Mesendoderm (in vitro differentiated cells): Measurements from ENCODE around the gene PLA2G2F.

Experiments used
- DNase-seq: peaks from one replicate; pipeline ENCODE4 v3.0.0; 2013
- H2AK5ac ChIP-seq: 2 replicates; pipeline ENCODE4 v1.6.1; 2013; ENCODE audit warnings: low read length, inconsistent platforms
- H2BK120ac ChIP-seq: 2 replicates; pipeline ENCODE4 v1.6.1; 2013; ENCODE audit warnings: low read depth, mild to moderate bottlenecking, low read length, moderate library complexity, mixed read lengths
- H2BK15ac ChIP-seq: replicated peaks from 2 replicates; pipeline ENCODE4 v1.6.1; 2013; ENCODE audit warnings: low read depth, mild to moderate bottlenecking, moderate library complexity
- H2BK5ac ChIP-seq: 2 replicates; pipeline ENCODE4 v1.6.1; 2013; ENCODE audit warnings: low read length, inconsistent platforms
- H3K18ac ChIP-seq: 2 replicates; pipeline ENCODE4 v1.6.1; 2013; ENCODE audit warnings: mild to moderate bottlenecking, low read length, mixed read lengths
- H3K23ac ChIP-seq: one replicate; pipeline ENCODE4 v1.6.1; 2013; ENCODE audit warnings: low read length
- H3K27ac ChIP-seq: 2 replicates; pipeline ENCODE4 v1.5.1; 2013; ENCODE audit warnings: low read depth, mild to moderate bottlenecking, inconsistent platforms, low read length, moderate library complexity
- H3K27me3 ChIP-seq: 2 replicates; pipeline ENCODE4 v1.6.1; 2013; ENCODE audit warnings: low read length, control low read depth, mild to moderate bottlenecking, inconsistent platforms; ENCODE audit not compliant: insufficient read depth, poor library complexity
- H3K36me3 ChIP-seq: 2 replicates; pipeline ENCODE4 v1.6.1; 2013; ENCODE audit warnings: low read length, inconsistent platforms; ENCODE audit not compliant: control insufficient read depth, insufficient read depth
- H3K4ac ChIP-seq: one replicate; pipeline ENCODE4 v1.6.1; 2013; ENCODE audit warnings: low read depth, mild to moderate bottlenecking, low read length, moderate library complexity
- H3K4me1 ChIP-seq: 2 replicates; pipeline ENCODE4 v1.6.1; 2013; ENCODE audit warnings: low read depth, low read length, inconsistent platforms; ENCODE audit not compliant: control insufficient read depth
- H3K4me2 ChIP-seq: 2 replicates; pipeline ENCODE4 v1.6.1; 2013; ENCODE audit warnings: low read length
- H3K4me3 ChIP-seq: 2 replicates; pipeline ENCODE4 v1.5.1; 2013; ENCODE audit warnings: mild to moderate bottlenecking, low read length
- H3K56ac ChIP-seq: one replicate; pipeline ENCODE4 v1.6.1; 2013; ENCODE audit warnings: low read length
- H3K79me1 ChIP-seq: 2 replicates; pipeline ENCODE4 v1.6.1; 2013; ENCODE audit warnings: low read length, inconsistent platforms
- H3K79me2 ChIP-seq: 2 replicates; pipeline ENCODE4 v1.6.1; 2013; ENCODE audit warnings: mild to moderate bottlenecking, low read length; ENCODE audit not compliant: control insufficient read depth, insufficient read depth
- H3K9ac ChIP-seq: 2 replicates; pipeline ENCODE4 v1.6.1; 2013; ENCODE audit warnings: low read length, inconsistent platforms
- H4K5ac ChIP-seq: one replicate; pipeline ENCODE4 v1.6.1; 2013; ENCODE audit warnings: low read length
- H4K8ac ChIP-seq: one replicate; pipeline ENCODE4 v1.6.1; 2013; ENCODE audit warnings: low read depth, mild to moderate bottlenecking, control low read depth, low read length, moderate library complexity
- WGBS: extraction: QIAGEN DNeasy Blood & Tissue Kit; methylation state at CpG from one replicate; pipeline ENCODE4 v1.1.7; 2013; ENCODE audit warnings: low lambda C conversion rate, missing lambda C conversion rate; ENCODE audit not compliant: insufficient coverage; ENCODE audit errors: extremely low coverage; 5-methylcytosine and 5-hydroxymethylcytosine counted together

PLA2G2F gene

GRCh38 chr1:20147846-20148570 lies 8.9 kb downstream of the PLA2G2F start:
- Histone ChIP-seq H2AK5ac (no peak overlapping the region), H2BK5ac (no peak overlapping the region), H2BK15ac (no peak overlapping the region), H3K23ac (no peak overlapping the region), H3K18ac (no peak overlapping the region), H3K79me2 (no peaks in the 10 kb centered on the region), H3K36me3 (no peaks in the 10 kb centered on the region), H3K27me3 (no peaks in the 10 kb centered on the region), H3K4me2 (no peak overlapping the region), H2BK120ac (no peak overlapping the region), H3K4me3 (no peak overlapping the region), H4K8ac (no peak overlapping the region), H3K27ac (no peak overlapping the region), H3K9ac (no peak overlapping the region), H3K79me1 (no peaks in the 10 kb centered on the region), H3K4me1 (no peaks in the 10 kb centered on the region), H4K5ac (no peak overlapping the region), H3K4ac (no peak overlapping the region), H3K56ac (peak overlapping the region; percentile 42)
- DNase-seq, result no peak
- no CpG with 5 or more reads among the region's 13 CpGs for WGBS

DNA sequence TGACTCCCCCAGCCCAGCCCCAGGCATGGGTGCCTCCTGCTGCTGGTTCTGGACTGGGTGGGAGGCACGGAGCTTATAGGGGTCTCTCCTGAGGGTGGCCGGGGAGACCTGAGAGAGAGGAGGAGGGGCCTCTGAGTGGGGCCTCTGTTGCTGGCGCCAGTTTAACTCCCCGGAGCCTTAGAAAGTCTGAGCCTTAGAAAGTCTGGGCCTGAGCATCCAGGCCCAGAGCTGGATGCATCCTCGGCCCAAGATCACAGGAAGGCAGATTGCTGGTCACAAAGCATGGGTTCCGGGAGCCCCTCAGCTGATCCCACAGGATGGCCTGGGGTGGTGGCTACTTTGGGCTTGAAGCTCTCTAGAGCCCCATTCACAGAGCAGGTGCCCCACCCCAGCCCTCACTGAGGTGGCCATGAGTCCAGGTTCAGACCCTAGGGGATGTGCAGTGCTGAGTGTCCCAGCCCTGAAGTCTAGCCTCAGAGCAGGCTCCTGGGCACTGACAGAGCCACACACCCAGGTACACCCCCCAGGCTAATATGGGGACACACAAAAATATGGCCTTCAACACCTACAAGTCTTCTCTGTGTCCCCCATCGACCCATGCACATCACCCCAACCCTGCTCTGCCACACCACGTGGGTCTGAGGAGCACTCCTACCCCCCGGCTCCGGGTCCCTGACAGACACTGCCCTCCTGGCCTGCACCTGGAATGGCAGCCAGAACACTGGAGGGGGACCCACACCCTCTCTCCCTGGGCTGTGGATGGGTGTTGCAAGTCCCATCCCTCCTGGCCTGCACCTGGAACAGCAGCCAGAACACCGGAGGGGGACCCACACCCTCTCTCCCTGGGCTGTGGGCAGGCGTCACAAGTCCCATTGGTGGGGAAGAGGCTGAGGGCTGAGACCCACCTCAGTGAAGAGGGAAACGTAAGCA lies 9.7 kb downstream of the PLA2G2F start:
- DNase-seq, result no peak

DNA sequence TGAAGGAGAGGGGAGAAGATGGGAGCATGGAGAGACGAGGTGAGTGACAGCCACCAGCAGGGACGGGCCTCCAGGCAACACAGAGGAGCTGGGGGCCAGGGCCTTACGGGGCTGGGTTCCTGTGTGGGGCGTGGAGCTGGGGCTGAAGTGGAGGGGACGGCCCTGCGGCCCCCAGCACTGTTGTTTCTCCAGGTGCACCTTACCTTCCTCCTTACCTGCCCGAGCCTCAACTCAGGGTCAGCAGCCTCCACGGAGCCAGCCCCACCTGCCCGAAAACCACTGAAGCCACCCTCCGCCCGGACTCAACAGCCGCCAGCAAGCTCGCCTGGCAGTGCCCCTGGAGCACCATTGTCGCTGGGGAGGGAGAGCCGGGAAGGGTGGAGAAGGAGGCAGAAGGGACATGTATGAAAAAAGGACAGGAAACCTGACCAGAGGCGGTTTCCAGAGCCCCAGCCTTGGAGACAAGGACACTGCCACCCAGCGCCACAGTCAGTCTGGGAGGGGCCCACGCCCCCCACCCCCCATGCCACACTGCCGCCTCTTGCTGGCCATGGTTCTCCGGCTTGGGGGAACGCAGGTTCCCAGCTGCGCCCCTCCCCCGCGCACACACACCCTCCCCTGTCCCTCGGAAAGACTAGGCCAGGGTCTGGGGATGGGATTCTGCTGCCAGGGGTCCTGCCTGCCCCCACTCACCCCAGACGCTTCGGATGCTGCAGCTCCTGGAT lies 10.6 kb downstream of the PLA2G2F start:
- Histone ChIP-seq H3K79me1 (no peaks in the 10 kb centered on the region), H2AK5ac (no peak overlapping the region), H3K4me2 (no peak overlapping the region), H3K4ac (no peak overlapping the region), H3K23ac (no peak overlapping the region), H3K27ac (no peak overlapping the region), H2BK15ac (no peak overlapping the region), H3K4me1 (no peaks in the 10 kb centered on the region), H3K18ac (no peak overlapping the region), H4K8ac (no peak overlapping the region), H3K4me3 (no peak overlapping the region), H2BK5ac (no peak overlapping the region), H4K5ac (no peak overlapping the region), H3K36me3 (no peaks in the 10 kb centered on the region), H2BK120ac (no peak overlapping the region), H3K56ac (no peak overlapping the region), H3K9ac (no peak overlapping the region), H3K27me3 (no peaks in the 10 kb centered on the region), H3K79me2 (no peaks in the 10 kb centered on the region)
- no CpG with 5 or more reads among the region's 27 CpGs for WGBS
- DNase-seq, result no peak

More for the DNA sequence above, 9.7 kb downstream of the PLA2G2F start:
- H2BK5ac ChIP-seq, result no peak overlapping the region
- H3K4me3 ChIP-seq, result no peak overlapping the region
- H3K18ac ChIP-seq, result no peak overlapping the region
- WGBS, result no CpG with 5 or more reads among the region's 13 CpGs
- H3K9ac ChIP-seq, result no peak overlapping the region
- H2BK15ac ChIP-seq, result no peak overlapping the region
- no peaks in the 10 kb centered on the region for H3K79me1 ChIP-seq
- H3K56ac ChIP-seq, result no peak overlapping the region
- H3K27ac ChIP-seq, result no peak overlapping the region
- no peaks in the 10 kb centered on the region for H3K79me2 ChIP-seq
- no peaks in the 10 kb centered on the region for H3K36me3 ChIP-seq
- no peaks in the 10 kb centered on the region for H3K27me3 ChIP-seq
- H3K4me1 ChIP-seq, result no peaks in the 10 kb centered on the region
- no peak overlapping the region for H3K4me2 ChIP-seq
- no peak overlapping the region for H2AK5ac ChIP-seq
- no peak overlapping the region for H2BK120ac ChIP-seq
- H3K4ac ChIP-seq, result no peak overlapping the region
- H4K8ac ChIP-seq, result no peak overlapping the region
- H4K5ac ChIP-seq, result no peak overlapping the region
- H3K23ac ChIP-seq, result no peak overlapping the region

- no peak overlapping the region for H2AK5ac ChIP-seq
- no peak overlapping the region for H3K18ac ChIP-seq
- DNase-seq, result no peak
- H2BK15ac ChIP-seq, result no peak overlapping the region
- H3K4me1 ChIP-seq, result no peaks in the 10 kb centered on the region
- no peak overlapping the region for H3K23ac ChIP-seq
- H3K9ac ChIP-seq, result no peak overlapping the region
- H2BK5ac ChIP-seq, result no peak overlapping the region
- H3K79me1 ChIP-seq, result no peaks in the 10 kb centered on the region
- no peak overlapping the region for H4K5ac ChIP-seq
- no peak overlapping the region for H3K27ac ChIP-seq
- no peak overlapping the region for H3K4ac ChIP-seq
- H3K4me2 ChIP-seq, result no peak overlapping the region
- H2BK120ac ChIP-seq, result no peak overlapping the region
- H3K27me3 ChIP-seq, result no peaks in the 10 kb centered on the region
- no CpG with 5 or more reads among the region's 8 CpGs for WGBS
- no peak overlapping the region for H3K56ac ChIP-seq
- H3K79me2 ChIP-seq, result no peaks in the 10 kb centered on the region
- H3K4me3 ChIP-seq, result no peak overlapping the region
- no peaks in the 10 kb centered on the region for H3K36me3 ChIP-seq
- no peak overlapping the region for H4K8ac ChIP-seq
Measured at GRCh38 chr1:20150326-20150705, 11.2 kb downstream of the PLA2G2F start.

- Histone ChIP-seq H3K4me3 (no peak overlapping the region), H3K79me1 (no peaks in the 10 kb centered on the region), H3K27me3 (no peaks in the 10 kb centered on the region), H3K4me2 (no peak overlapping the region), H3K9ac (no peak overlapping the region), H3K56ac (no peak overlapping the region), H3K79me2 (no peaks in the 10 kb centered on the region), H3K18ac (no peak overlapping the region), H4K8ac (no peak overlapping the region), H3K4ac (no peak overlapping the region), H2BK120ac (no peak overlapping the region), H2AK5ac (no peak overlapping the region), H2BK15ac (no peak overlapping the region), H3K4me1 (no peaks in the 10 kb centered on the region), H3K27ac (no peak overlapping the region), H2BK5ac (no peak overlapping the region), H4K5ac (no peak overlapping the region), H3K36me3 (no peaks in the 10 kb centered on the region), H3K23ac (no peak overlapping the region)
- WGBS, result no CpG with 5 or more reads among the region's 6 CpGs
- no peak for DNase-seq
Measured at GRCh38 chr1:20150969-20151368, 11.8 kb downstream of the PLA2G2F start.
